ENCODE data around the gene NOL9.

The NOL9 gene

DNA sequence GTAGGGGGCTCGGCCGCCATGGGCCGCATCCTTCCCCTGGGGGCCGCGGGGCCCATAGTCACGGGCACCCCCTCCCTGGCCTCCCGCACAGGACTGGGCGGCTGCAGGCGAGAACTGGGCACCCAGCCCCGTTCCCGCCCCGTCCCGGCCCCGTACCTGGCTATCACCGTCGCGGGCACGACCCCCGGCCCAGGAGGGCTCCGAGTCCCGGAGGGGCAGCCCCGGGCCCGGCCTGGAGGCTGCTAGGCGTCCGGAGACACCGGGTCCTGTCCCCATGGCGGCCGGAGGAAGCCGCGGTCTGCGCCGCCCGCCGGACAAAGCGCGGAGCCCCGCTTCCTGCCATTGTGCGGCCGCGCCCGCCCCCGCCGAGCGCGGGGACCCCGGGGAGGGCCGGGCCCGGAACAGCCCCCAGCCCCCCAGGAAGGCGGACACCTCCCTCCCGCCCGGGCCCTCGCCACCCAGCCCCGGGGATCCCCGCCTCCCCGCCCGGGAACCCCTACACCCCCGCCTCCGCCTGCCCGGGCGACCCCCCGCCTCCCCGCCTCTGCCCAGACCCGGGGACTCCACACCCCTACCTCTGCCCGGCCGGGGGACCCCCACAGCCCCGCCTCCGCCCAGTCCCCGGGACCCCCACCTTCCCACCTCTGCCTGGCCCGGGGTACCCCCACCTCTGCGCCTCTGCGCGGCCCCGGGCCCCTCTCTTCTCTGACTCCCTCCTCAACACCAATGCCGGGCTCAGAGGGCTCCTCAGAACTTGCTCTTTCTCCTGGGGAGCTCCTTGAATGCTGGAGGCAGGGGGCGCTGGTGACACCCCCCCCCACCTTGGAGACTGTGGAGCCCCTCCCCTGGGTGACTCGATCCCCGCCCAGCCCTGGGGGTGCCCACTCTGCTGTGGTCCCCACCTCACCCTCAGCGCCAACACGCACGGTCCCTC is 68.9 kb downstream of the NOL9 start:
- DNase-seq: no peak

DNA sequence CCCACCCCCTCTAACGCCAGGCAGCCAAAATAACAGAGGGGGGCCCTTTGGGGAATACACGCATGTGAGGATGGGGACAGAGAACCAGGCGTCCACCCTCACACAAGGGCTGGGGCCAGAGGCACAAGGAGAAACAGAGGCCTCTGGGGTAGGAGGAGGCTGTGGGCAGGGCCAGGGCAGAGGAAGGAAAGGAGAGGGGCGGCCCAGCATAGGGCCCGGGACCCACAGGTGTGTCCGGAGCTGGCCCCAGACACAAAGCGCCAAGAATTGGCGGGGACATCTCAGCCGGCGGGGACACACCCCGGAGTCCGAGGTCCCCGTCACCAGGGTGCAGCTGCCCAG is 69.5 kb downstream of the NOL9 start:
- no peak for DNase-seq

DNA sequence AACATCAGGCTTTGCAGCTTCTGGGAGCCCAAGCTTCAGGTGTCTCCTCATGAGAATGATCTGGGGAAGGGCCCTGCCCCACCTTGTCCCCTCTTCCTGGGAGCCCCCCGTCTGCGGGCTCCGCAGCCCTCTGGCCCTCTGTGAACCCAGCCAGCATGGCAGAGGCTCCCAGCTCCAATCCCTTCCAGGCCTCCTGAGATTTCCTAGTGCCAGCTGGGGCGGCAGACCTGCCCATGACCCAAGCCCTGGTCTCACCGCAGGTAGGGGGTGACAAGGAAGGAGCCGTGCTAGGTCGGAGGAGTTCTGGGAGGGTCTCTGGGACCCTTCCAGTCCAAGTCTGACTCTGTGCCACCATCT is 70.6 kb downstream of the NOL9 start:
- DNase-seq: no peak

DNA sequence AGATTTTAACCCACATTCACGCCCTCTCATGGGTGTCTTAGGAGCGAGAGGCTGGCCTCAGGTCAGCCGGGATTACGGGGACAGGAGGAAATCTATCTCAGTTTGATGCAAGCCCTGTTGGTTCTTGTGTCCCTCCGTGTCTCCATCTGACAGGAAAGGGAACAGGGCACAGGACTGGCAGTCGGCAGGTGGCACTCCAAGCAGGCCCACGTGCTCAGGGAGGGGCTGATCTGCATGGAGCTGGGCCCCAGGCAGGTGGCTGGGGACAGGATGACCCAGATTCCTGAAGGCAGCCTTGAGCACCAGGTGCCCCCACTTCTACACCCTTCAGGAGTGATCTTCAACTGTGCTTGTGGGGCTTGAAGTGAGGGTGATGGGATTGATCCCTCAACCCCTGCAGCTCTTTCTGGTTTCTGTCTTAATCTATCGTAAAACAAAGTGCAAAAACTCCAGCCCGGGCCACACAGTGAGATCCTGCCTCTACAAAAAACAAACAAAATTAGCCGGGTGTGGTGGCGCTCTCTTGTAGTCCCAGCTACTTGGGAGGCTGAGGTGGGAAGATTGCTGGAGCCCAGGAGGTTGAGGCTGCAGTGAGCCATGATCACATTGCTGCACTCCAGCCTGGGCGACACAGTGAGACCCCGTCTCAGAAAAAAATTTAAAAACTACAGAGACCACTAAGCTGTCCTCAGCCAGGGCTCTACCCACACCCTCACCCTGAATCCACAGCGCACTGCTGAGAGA is 71.1 kb downstream of the NOL9 start:
- no peak for DNase-seq

DNA sequence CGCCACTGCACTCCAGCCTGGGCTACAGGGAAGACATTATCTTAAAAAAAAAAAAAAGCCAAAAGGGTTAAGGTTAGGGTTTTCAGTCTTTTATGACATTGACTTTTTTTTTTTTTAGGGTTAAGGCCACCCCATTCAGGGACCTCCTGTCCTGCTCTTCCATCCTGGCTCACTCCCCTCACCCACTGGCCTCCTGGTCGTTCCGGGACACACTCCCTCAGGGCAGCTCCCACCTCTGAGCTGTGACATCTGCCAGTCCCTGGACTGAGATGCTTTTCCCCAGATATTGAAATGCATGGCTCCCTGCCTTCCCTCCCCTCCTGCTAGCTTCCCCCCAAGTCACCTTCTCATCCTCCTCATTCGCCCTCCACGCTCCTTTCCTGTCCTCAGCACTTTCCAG is 72.5 kb downstream of the NOL9 start:
- no peak for DNase-seq

DNA sequence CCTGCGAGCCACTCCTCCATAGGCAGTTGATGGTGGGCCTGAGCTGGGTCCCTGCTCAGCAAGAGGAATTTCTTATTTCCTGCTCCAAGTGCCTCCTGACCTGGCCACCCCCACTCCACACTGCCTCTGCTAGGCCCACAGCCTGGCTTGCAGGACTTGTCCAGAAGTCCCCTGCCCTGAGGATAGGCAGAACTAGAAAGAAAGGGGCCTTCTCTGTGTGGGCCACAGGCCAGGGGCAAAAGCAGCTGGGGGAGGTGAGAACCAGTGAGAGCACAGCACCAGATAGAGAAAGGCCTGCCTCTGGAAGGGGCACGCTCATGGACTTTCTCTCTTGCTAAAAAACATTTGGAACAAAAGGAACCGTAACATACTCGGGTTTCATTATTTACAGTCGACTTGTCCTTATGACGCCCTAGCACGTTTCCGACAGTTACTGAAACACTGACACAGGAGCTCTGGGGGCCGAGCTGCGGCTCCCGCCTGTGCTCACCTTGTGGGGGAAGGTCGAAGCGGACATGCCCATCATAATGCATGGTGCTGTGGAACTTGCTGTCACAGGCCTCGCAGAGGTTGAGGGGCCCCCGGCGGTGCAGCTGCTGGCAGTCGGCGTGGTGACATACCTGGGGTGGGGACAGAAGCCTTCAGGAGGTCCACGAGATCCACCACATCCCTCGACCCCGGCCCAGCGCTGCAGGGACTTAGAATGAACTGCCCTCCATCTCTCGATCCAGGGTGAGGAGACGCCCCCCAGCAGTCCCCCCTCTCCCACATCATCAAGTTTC is 77.1 kb downstream of the NOL9 start:
- DNase-seq: no peak

DNA sequence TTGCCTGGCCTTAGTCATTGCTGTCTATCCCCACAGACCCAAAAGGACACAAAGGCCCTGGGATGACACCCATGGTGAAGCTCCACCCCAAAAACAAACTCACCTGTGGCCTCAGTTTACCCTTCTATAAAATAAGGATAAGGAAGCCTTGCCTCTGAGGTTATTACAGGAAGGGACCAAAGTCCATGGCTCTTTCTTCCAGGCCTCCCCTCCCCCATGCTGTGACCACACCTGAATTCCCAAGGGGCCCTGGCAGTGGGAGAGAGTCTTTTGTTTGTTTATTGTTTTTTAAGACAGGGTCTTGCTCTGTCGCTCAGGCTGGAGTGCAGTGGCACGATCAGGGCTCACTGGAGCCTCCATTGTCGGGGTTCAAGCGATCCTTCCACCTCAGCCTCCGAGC is 77.8 kb downstream of the NOL9 start:
- DNase-seq: no peak

DNA sequence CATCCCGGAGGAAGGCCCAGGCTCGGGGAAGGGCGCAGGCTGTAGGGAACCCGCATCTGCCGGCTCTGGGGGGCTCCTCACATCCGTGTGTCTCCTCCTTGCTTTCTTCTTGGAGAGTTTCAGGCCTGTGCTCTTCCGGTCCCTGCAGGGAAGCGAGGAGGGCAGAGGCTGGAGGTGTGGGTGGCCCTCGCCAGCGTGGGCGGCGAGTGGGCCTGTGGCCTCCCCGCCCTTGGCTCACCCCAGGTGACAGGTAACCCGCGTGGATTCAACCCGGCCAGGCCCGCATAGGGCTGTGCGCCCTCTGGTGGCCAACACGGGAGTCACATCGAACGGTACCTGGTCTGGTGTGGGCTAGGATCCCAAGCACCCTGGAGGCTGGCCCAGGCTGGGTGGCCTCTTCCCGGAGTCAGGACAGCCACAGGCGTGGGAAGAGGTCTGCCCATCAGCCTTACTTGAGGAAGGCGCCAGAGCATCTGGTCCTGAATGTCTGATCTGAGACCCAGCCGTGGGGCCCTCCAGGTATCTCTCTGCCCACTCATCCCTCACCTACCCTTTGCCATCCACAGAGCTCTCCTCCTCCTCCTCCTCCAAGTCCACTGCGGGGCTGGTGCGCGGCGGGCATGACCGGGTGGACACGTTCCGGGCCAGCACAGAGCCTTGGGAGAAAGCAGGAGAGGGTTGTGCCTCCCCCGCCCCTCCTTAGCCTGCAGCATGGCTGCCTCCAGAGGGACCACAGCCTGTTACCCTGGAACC is 78.8 kb downstream of the NOL9 start:
- peak; percentile 78 to 83 for DNase-seq

DNA sequence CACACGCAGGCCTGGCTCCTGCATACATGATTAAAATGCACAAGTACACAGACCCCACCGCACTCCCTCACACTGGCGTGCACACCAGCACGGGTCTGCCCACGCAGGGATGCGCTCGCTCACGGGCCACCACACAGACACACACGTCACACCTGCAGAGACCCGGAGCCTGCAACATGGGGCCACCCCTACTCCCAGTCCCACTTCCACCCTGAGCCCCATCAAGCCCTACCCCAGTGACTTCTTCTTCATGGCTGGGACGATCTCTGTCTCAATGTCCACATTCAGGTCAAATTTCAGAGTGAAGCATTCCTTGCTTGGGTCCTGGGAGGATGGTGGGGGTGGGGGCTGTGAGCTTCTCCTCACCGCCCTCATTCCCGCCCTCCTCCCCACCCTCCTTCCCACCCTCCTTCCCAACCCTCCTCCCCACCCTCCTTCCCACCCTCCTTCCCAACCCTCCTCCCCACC is 79.5 kb downstream of the NOL9 start:
- no peak for DNase-seq

DNA sequence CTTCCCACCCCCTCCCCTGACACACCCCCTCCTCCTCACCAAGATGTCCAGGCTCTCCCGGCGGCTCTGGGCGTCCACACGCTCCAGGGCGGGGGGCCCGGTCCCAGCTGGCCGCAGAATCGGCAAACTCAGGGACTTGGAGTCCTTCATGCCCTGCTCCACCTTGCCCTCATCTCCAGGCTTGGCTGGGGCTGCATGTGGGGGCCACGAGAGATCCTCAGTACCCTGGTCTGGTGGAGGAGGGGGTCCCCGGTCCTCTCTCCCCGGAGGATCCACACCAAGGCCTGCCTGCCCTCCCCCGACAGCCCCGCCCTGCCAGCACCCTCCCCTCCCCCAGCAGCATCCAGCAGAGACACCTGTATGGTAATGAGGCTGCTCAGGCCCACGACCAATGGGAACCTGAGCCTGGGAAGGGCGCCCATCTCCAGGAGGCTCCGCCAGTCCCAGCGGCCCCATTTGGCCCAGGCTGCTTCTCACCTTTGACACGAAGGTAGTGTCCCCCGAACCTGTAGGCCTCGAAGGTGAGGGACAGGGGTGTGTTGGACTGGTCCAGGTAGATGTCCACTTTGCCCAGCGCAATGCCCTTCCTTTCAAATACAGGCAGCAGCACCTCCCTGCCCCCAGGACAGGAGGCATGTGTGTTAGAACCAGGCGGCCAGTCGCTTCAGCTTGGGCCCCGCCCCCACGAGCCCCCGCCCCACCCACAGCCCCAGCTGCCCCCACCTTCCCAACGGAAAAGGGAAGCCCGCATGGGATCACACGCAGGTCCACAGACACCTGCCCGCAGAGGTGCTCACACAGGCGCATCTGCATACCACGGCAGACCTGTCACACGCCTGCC is 80.1 kb downstream of the NOL9 start:
- no peak for DNase-seq

DNA sequence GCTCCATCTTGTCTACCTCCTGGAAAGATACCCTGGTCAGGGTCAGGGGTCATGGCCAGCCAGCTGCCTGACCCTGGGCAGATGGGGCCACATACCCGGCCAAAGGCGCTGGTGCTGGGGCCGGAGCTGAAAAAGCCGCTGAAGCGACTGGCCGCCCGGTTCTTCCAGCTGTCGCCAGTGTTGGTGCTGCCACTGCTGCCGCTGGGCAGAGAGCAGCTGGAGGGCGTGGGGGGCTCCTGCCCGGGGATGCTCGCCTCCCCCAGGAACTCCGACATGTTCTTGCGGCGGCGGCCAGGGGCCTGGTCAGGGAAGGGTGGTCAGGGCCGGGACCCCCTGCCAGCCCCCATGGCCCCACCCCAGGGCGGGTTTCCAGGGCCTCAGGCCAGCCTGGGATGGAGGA is 81.2 kb downstream of the NOL9 start:
- no peak for DNase-seq

DNA sequence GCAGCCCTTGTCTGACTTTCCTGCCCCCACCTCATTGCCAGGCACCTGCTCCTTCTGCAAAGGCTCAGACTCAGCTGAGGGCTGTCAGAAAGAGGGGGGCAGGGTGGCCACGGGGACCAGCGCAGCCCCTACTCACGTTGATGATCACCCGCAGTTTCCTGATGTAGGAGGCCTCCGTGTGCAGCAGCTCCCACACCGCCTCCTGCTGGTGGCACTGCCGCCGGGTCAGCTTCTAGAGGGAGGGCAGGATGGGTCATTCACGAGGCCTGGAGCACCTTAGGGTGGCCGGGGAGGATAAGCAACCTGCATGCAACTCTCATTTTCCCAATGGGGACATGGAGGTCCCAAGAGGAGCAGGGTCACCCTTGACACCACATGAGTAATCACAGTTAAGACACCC is 81.9 kb downstream of the NOL9 start:
- peak in 1 of 2 experiments; percentile 54 for DNase-seq

DNA sequence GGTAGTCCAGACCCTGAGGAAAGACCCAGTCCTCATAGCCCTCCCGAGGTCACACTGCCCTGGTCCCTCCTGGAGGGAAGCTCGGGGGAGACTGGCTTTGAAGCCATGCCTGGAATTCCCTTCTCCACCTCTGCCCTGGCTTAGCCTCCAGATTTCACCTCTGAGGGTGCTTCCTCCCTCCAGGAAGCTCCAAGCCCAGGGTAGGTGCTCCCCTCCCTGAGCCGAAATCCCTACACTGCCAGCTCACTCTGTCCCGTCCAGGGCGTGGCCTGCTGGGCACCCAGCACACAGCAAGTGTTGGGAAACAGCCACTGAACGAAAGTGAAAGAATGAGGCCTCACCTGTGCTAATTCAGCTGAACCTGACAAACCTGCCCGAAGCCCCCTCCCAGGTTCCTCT is 82.3 kb downstream of the NOL9 start:
- DNase-seq: no peak
